Measurements from ENCODE around the gene GHRHR.

GHRHR gene

DNA sequence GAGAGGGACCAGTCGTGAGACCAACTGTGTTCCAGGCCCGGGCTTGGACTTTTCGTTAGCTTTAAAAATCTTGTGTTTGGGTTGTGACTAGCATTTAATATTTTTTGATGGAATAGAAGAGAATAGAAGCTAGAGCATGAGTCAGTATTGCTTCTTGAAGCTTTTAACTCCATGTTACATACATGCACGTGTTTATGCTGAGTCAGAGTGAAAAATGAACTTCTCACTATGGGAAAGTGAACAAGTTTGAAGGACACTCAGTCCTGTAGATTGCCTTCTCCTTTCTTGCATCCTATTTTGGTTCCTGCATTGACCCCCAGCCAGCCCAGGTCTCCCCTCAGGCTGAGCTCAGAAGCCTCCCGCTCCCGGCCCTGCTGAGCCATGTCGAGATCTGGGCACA, 31.8 kb downstream of the GHRHR start:
- Histone ChIP-seq H3K9me3 (ENCODE audit: control insufficient read depth, insufficient read depth, low read length) (no peaks in the 10 kb centered on the region; the same call in 1 of the 2 replicates), H3K27me3 (ENCODE audit: control insufficient read depth, low read length) (no peaks in the 10 kb centered on the region), H3K36me3 (ENCODE audit: control insufficient read depth, low read length) (no peaks in the 10 kb centered on the region), H3K79me2 (ENCODE audit: control insufficient read depth, low read length) (no peaks in the 10 kb centered on the region), H3F3A (ENCODE audit: control insufficient read depth, insufficient read depth) (no peaks in the 10 kb centered on the region), H3K4me1 (ENCODE audit: control insufficient read depth, low read length) (no peaks in the 10 kb centered on the region), H3K4me2 (ENCODE audit: low read length) (no peak overlapping the region), H3K9me2 (replicated peaks; ENCODE audit: control insufficient read depth, low read length) (no peaks in the 10 kb centered on the region), H3K27ac (ENCODE audit: low read depth, low read length) (no peak overlapping the region), H3K4me3 (ENCODE audit: low read length) (no peak overlapping the region), H4K20me1 (ENCODE audit: control insufficient read depth, insufficient read depth, low read depth, low read length) (no peaks in the 10 kb centered on the region)
- TF ChIP-seq EZH2phosphoT487 (IDR thresholded peaks at IDR 0.05; ENCODE audit: borderline replicate concordance, low read length): no peak
- TF ChIP-seq, protein P1, sequence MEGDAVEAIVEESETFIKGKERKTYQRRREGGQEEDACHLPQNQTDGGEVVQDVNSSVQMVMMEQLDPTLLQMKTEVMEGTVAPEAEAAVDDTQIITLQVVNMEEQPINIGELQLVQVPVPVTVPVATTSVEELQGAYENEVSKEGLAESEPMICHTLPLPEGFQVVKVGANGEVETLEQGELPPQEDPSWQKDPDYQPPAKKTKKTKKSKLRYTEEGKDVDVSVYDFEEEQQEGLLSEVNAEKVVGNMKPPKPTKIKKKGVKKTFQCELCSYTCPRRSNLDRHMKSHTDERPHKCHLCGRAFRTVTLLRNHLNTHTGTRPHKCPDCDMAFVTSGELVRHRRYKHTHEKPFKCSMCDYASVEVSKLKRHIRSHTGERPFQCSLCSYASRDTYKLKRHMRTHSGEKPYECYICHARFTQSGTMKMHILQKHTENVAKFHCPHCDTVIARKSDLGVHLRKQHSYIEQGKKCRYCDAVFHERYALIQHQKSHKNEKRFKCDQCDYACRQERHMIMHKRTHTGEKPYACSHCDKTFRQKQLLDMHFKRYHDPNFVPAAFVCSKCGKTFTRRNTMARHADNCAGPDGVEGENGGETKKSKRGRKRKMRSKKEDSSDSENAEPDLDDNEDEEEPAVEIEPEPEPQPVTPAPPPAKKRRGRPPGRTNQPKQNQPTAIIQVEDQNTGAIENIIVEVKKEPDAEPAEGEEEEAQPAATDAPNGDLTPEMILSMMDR (IDR thresholded peaks at IDR 0.05; ENCODE audit: low read depth, low read length, poor library complexity, severe bottlenecking): no peak

- H3K79me2 ChIP-seq (ENCODE audit: control insufficient read depth, low read length): no peaks in the 10 kb centered on the region
- H3K4me1 ChIP-seq (ENCODE audit: control insufficient read depth, low read length): no peaks in the 10 kb centered on the region
- H3K27ac ChIP-seq (ENCODE audit: low read depth, low read length): no peak overlapping the region
- H4K20me1 ChIP-seq (ENCODE audit: control insufficient read depth, insufficient read depth, low read depth, low read length): no peaks in the 10 kb centered on the region
- TF ChIP-seq, protein P1 (IDR thresholded peaks at IDR 0.05; ENCODE audit: low read depth, low read length, poor library complexity, severe bottlenecking): no peak
- no peak for TF ChIP-seq EZH2phosphoT487 (IDR thresholded peaks at IDR 0.05; ENCODE audit: borderline replicate concordance, low read length)
- no peaks in the 10 kb centered on the region for H3F3A ChIP-seq (ENCODE audit: control insufficient read depth, insufficient read depth)
- no peak overlapping the region for H3K4me2 ChIP-seq (ENCODE audit: low read length)
- no peaks in the 10 kb centered on the region; the same call in 1 of the 2 replicates for H3K9me3 ChIP-seq (ENCODE audit: control insufficient read depth, insufficient read depth, low read length)
- no peaks in the 10 kb centered on the region for H3K36me3 ChIP-seq (ENCODE audit: control insufficient read depth, low read length)
- H3K4me3 ChIP-seq (ENCODE audit: low read length): no peak overlapping the region
- H3K27me3 ChIP-seq (ENCODE audit: control insufficient read depth, low read length): no peaks in the 10 kb centered on the region
- H3K9me2 ChIP-seq (replicated peaks; ENCODE audit: control insufficient read depth, low read length): no peaks in the 10 kb centered on the region
These were observed 32.5 kb downstream of the GHRHR start for GRCh38 chr7:30996256-30996655.

- no peak overlapping the region for H3K27ac ChIP-seq (ENCODE audit: low read depth, low read length)
- H3K4me3 ChIP-seq (ENCODE audit: low read length): no peak overlapping the region
- no peak for TF ChIP-seq EZH2phosphoT487 (IDR thresholded peaks at IDR 0.05; ENCODE audit: borderline replicate concordance, low read length)
- TF ChIP-seq, protein P1 (IDR thresholded peaks at IDR 0.05; ENCODE audit: low read depth, low read length, poor library complexity, severe bottlenecking): no peak
- H4K20me1 ChIP-seq (ENCODE audit: control insufficient read depth, insufficient read depth, low read depth, low read length): no peaks in the 10 kb centered on the region
- no peaks in the 10 kb centered on the region for H3K36me3 ChIP-seq (ENCODE audit: control insufficient read depth, low read length)
- no peaks in the 10 kb centered on the region for H3K4me1 ChIP-seq (ENCODE audit: control insufficient read depth, low read length)
- no peaks in the 10 kb centered on the region; the same call in 1 of the 2 replicates for H3K9me3 ChIP-seq (ENCODE audit: control insufficient read depth, insufficient read depth, low read length)
- H3K79me2 ChIP-seq (ENCODE audit: control insufficient read depth, low read length): no peaks in the 10 kb centered on the region
- no peaks in the 10 kb centered on the region for H3K27me3 ChIP-seq (ENCODE audit: control insufficient read depth, low read length)
- H3F3A ChIP-seq (ENCODE audit: control insufficient read depth, insufficient read depth): no peaks in the 10 kb centered on the region
- H3K9me2 ChIP-seq (replicated peaks; ENCODE audit: control insufficient read depth, low read length): no peaks in the 10 kb centered on the region
- no peak overlapping the region for H3K4me2 ChIP-seq (ENCODE audit: low read length)
These were observed 33.1 kb downstream of the GHRHR start for GRCh38 chr7:30996883-30997282.
